GM21737 (cell line): ENCODE results near the gene ARMH4.

Experiments used
- ATAC-seq: cut with Tn5 transposase; IDR thresholded peaks from one replicate; pipeline ENCODE4 v1.9.1; 2021; ENCODE audit warnings: mild to moderate bottlenecking, moderate library complexity; ENCODE audit not compliant: unreplicated experiment

The ARMH4 gene

DNA sequence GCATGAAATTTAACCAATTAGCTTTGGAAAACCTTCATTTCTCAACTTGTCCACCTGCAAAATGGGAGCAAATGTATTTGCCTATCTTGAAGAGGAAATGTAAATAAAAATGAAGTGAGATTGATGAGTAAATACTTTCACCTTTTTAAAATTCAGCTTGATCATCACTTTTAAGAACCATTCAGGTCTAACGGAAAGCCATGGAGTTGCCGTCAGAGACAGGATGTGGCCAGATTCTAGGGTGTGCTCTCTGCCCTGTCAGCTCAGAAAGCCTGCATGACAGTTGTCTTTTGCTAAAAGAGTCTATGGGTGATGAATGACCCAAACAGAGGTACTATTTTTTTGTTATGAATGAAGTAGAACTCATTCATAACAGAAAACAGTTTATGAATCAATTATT, 181.8 kb downstream of the ARMH4 start:
- ATAC-seq: no peak

DNA sequence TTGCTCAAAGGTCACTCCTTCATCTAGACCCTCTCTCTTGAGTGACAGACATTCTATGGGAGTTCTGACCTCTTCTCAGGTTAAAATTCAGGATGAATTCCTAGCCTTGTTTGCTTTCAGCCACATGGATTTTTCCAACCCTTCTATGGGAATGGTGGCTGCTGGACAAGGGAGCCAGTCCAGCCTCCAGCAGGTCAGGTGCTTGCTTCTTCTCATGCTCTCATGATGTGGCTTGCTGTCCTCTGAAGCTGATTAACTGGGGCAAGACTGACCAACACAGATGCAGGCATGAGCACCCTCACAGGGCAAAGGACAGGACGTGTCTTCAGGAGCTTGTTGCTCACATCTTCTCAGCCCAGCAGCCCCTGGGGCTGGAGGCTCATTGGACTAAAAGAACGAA, 188.9 kb downstream of the ARMH4 start:
- no peak for ATAC-seq

DNA sequence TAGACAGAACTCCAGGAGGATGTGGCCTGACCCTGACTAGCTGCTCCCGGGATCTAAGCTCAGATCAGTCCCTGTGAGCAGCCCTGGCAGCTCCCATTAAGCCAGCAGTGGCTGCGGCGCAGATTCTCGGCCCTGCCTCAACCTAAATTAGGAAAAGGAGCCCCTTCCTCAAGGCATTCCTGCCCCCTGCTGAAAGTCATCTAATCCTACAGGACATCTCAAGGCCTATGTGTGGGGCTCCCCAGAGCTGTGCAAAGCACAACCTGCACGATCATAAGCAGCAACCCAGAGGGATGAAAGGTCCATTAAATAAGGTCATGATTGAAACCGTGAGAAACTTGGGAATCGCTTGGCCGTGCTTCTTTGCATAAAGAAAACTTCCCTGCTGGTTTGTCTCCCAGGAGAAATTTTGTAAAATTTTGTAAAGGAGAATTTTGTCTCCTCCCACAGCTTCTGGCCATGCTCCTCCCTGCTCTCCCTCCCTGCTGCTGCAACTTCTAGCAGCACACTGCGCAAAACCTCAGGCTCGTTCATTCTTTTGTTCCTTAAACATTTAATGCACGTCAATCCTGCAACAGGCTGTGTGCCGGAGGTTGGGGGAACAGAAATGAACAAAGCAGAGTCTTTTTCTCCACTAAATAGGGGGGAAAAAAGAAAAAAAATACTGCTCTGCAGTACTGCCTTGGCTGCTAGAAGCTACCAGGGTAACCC, 189.5 kb downstream of the ARMH4 start:
- no peak for ATAC-seq

DNA sequence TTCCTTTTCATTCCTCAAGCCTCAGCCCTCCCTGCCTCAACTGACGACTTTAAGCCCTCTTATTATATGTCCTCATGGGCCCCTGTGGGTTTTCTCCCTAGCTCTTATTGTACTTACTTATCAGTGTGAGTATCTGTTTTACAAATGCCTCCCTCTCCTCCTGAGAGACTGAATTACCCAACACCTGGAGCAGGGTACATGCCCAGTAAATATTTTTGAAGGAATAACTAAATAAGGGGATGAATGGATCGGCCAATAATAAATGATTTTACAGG, 190.3 kb downstream of the ARMH4 start:
- ATAC-seq: no peak

DNA sequence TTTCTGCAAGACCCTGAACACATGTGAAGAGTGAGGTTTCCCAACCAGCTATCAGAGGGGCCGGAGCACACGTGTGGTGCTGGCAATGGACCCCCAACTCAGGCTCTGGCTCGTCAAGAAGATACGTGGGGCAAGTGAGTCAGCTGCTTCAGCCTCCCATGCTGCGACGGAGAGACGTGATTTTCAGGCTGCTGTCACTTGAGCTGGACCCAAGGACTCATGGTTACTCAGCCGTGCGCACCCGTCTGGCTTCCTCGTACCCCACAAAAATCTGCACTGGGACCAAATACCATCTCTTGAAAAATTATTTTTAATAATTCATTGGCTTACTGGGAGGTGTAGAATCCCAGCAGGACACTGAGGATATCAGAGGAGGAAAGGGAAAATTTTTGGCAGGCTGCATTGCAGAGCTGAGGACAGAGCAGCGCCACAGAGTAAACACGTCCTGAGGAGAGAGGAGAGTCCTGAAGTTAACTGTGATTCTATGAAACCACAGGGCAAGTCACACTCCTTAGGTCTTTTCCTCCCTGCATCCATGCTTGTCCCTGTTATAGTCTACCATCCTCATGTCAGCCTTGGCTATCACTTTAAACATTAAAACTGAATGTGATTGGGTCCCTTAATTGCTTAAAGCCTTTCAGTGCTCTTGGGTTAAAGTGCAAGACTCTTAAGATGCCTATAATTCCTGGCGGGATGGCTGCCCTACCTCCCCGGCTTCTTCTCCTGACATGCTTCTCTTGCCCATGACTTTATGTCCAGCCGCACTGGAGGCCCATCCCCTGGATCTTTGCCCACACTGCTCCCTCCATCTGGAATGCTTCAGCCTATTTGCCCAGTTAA, 190.8 kb downstream of the ARMH4 start:
- ATAC-seq: no peak

DNA sequence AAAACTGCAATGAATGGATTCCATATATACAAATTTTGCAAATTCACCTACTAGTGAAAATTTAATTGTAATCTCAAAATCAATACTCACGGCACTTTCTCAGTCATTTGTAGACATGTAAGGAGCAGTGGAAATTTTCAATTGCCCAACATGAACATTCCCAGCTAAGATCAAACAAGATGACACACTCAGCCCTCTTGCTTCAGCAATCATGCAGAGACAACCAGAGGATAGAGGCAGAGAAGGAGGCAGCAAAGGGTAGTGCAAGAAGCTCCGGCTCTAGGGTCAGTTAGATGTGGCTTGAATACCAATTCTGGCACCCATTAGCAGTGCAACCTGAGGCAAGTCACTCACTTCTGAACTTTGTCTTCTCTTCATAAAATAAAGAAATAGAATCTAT, 194.6 kb downstream of the ARMH4 start:
- no peak for ATAC-seq
